ENCODE data around the gene GPR45.

Gene GPR45

DNA sequence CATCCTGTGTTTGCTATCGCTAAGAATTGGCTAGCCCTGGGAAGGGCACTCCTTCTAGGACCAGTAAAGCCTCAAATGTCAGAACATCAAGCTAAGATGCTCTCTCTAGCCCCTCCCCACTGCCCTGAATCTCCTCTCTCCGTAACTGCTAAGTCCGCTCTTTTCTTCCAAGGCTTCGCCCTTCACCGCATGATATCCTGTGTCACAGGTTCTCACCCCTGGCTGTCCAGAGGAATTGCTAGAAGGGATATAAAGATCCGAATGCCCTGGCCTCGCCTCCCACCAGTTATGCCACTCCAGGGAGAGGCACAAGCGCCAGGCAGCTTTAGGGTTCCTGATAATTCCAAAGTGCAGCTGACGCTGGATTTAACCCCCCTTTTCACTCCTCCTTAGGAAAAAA, 17.1 kb upstream of the GPR45 start:
- Mint-ChIP-seq H3K27me3 (ENCODE audit: low read depth) (peaks cover 3% of the 10 kb centered on the region), H3K4me3 (no peak overlapping the region), H3K9me3 (no peaks in the 10 kb centered on the region), H3K27ac (no peak overlapping the region), H3K36me3 (ENCODE audit: low read depth) (no peaks in the 10 kb centered on the region), H3K4me1 (peaks cover 11% of the 10 kb centered on the region)
- TF ChIP-seq, protein P1, sequence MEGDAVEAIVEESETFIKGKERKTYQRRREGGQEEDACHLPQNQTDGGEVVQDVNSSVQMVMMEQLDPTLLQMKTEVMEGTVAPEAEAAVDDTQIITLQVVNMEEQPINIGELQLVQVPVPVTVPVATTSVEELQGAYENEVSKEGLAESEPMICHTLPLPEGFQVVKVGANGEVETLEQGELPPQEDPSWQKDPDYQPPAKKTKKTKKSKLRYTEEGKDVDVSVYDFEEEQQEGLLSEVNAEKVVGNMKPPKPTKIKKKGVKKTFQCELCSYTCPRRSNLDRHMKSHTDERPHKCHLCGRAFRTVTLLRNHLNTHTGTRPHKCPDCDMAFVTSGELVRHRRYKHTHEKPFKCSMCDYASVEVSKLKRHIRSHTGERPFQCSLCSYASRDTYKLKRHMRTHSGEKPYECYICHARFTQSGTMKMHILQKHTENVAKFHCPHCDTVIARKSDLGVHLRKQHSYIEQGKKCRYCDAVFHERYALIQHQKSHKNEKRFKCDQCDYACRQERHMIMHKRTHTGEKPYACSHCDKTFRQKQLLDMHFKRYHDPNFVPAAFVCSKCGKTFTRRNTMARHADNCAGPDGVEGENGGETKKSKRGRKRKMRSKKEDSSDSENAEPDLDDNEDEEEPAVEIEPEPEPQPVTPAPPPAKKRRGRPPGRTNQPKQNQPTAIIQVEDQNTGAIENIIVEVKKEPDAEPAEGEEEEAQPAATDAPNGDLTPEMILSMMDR (IDR thresholded peaks at IDR 0.05; ENCODE audit: unreplicated experiment in 3 of 3) = no peak

DNA sequence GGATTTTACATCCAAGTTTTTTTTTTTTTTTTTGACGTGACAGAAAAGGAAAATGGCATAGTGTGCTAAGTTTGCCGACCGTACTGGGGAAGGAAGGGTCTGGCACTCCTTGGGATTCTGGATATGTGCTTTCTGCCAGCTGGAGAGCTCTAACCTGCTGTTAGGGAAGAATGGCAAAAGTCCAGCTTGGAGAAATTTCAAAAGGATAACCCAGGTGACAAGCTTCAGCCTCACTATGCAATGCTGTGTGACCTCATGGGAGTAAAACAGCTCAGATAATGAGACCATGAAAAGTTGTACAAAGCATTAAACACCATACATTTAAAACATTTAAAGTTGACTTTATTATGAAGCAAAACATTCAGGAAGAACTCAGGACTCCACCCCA, 10.3 kb upstream of the GPR45 start:
- TF ChIP-seq, protein P1 (IDR thresholded peaks at IDR 0.05; ENCODE audit: unreplicated experiment in 3 of 3) = no peak
- H3K9me3 Mint-ChIP-seq = no peaks in the 10 kb centered on the region
- H3K4me1 Mint-ChIP-seq = no peaks in the 10 kb centered on the region
- no peak overlapping the region for H3K27ac Mint-ChIP-seq
- no peak overlapping the region for H3K4me3 Mint-ChIP-seq
- H3K36me3 Mint-ChIP-seq (ENCODE audit: low read depth) = no peaks in the 10 kb centered on the region
- H3K27me3 Mint-ChIP-seq (ENCODE audit: low read depth) = peaks cover 19% of the 10 kb centered on the region

DNA sequence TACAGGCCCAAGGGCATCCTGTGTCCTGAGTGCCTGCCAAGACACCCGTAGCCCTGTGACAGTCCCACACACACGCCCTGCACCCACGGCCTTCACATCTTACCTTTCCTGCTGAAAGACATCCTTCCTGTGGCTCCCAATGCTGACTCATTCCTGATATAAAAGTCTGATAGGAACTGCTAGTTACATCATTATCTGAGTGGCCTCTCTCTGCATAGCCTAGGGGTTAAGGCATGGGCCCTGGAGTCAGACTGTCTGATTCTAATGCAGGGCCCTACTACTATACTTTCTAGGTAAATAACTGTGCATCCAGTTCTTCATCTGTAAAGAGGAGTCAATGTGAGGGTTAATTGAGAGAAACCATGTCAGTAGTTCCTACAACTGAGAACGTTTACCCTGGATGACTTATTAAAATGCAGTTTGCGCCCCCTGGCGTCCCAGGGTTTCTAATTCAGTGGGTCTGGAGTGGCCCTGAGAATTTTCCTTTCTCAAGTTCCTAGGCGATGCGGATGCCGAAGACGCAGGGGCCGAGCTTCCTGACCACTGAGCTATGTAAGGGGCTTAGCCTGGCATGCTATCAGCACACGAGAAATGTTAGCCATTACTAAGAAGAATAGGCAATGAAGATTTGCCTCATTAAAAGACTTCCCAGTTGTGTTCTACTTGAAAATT, 6.0 kb upstream of the GPR45 start:
- Mint-ChIP-seq H3K27me3 (ENCODE audit: low read depth) (peaks cover 30% of the 10 kb centered on the region), H3K9me3 (no peaks in the 10 kb centered on the region), H3K4me3 (no peak overlapping the region), H3K36me3 (ENCODE audit: low read depth) (no peaks in the 10 kb centered on the region), H3K4me1 (peaks cover 7% of the 10 kb centered on the region), H3K27ac (no peak overlapping the region)
- TF ChIP-seq, protein P1 (IDR thresholded peaks at IDR 0.05; ENCODE audit: unreplicated experiment in 3 of 3) = peak; percentile 69 to 84 (median 80)

DNA sequence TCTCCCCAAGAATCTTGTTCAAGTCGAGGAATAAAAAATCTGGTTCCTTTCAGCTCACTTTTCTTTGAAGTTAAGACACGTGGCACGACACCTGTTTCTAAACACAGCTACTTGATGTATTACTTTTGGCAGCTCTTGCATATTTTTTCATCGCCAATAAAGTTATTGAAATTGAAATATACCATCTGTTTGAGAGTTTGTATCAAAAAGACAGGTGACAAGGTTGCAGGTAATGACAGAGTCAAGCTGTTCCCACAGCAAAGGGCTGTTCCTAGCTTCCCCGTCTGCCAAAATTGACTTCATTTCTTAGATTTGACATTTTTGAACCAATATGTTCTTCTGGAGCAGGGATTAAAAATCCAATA, 5.5 kb upstream of the GPR45 start:
- Mint-ChIP-seq H3K9me3 (no peaks in the 10 kb centered on the region), H3K27ac (no peak overlapping the region), H3K4me1 (peaks cover 7% of the 10 kb centered on the region), H3K27me3 (ENCODE audit: low read depth) (peaks cover 30% of the 10 kb centered on the region), H3K36me3 (ENCODE audit: low read depth) (no peaks in the 10 kb centered on the region), H3K4me3 (no peak overlapping the region)
- TF ChIP-seq, protein P1 (IDR thresholded peaks at IDR 0.05; ENCODE audit: unreplicated experiment in 3 of 3) = no peak

DNA sequence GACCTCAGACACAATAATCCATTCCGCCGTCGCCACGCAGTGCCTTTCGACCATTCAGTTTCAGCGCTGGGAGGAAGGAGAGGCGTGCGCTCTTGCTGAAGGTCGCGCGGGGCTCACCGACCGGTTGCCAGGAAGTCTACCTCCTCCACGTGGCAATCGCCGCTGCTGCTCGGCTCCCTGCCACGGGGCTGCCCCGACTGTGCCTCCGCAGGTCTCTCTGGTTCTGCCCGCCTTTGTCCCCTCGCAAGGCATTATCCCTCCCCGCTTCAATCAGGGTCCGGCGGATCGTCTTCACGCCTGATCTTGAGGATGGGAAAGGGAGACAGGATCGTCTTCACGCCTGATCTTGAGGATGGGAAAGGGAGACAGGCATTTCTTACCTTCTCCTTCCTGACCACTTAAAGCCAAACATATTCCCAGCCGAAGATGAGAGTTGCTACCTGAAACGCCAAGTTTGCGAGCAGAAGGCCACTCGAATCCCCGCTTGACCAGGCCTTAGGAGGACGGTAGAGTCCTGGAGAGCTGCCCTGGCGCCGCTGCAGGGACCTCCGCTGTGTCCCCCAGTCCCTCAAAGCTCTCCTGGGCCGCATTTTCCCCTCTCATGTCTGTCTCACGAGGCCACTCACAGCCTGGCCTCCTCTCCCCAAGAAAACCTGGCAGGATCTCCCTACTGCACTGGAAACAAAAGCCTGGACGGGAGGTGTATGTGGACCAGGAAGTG, 4.3 kb upstream of the GPR45 start:
- peak overlapping the region in 1 of 3 experiments; percentile 7 for H3K27ac Mint-ChIP-seq

More for the DNA sequence above, 4.3 kb upstream of the GPR45 start:
- TF ChIP-seq, protein P1 (IDR thresholded peaks at IDR 0.05; ENCODE audit: unreplicated experiment in 3 of 3) = no peak
- H3K36me3 Mint-ChIP-seq (ENCODE audit: low read depth) = no peaks in the 10 kb centered on the region
- peaks cover 30% of the 10 kb centered on the region for H3K27me3 Mint-ChIP-seq (ENCODE audit: low read depth)
- no peak overlapping the region for H3K4me3 Mint-ChIP-seq
- peaks cover 7% of the 10 kb centered on the region for H3K4me1 Mint-ChIP-seq
- H3K9me3 Mint-ChIP-seq = no peaks in the 10 kb centered on the region

Data from nephron (organoid).